ENCODE measurements around the gene RANBP17.

RANBP17 gene

DNA sequence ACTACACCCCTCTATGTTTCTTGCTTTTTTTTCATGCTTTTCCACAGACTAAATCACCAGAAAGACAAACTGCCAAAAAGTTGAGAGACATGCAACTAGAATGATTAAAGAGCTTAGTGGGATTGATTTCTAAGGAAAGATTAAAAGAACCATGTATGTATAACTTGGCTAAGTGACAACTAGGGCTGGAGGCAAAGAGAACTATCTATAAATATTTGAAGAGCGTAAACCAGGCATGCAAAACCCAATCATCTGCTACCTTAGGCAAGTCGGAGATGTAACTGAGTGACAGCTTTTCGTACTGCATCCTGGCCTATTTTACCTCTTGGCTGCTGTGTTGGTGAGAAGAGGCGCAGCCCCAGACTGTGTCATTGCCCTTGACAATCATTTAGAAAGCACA is 326.2 kb downstream of the RANBP17 start:
- DNase-seq (ENCODE audit: insufficient read length, low spot score) (no peak), FAIRE-seq (no peak)
- TF ChIP-seq, protein P1, sequence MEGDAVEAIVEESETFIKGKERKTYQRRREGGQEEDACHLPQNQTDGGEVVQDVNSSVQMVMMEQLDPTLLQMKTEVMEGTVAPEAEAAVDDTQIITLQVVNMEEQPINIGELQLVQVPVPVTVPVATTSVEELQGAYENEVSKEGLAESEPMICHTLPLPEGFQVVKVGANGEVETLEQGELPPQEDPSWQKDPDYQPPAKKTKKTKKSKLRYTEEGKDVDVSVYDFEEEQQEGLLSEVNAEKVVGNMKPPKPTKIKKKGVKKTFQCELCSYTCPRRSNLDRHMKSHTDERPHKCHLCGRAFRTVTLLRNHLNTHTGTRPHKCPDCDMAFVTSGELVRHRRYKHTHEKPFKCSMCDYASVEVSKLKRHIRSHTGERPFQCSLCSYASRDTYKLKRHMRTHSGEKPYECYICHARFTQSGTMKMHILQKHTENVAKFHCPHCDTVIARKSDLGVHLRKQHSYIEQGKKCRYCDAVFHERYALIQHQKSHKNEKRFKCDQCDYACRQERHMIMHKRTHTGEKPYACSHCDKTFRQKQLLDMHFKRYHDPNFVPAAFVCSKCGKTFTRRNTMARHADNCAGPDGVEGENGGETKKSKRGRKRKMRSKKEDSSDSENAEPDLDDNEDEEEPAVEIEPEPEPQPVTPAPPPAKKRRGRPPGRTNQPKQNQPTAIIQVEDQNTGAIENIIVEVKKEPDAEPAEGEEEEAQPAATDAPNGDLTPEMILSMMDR (IDR thresholded peaks at IDR 0.05; ENCODE audit: insufficient read depth, missing control alignments): no peak

DNA sequence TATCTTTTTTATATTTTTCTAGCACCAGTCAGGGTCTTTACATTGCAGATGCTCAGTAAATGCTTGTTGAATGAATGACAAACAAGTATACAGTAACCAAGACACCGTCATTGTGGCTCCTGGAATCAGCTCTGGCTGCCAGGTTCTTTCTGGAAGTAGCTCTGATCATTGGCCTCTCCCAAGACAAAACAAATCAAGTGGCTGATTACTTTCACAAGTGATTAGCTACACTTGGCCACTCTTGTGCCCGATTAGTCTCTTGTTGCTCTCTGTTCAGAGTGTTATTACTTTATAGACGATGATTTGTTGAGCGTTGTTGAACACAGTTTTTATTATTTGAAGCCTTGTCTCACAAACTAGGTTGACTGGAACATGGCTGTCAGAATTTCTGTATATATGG is 327.6 kb downstream of the RANBP17 start:
- no peak for FAIRE-seq
- TF ChIP-seq, protein P1 (IDR thresholded peaks at IDR 0.05; ENCODE audit: insufficient read depth, missing control alignments): no peak

DNA sequence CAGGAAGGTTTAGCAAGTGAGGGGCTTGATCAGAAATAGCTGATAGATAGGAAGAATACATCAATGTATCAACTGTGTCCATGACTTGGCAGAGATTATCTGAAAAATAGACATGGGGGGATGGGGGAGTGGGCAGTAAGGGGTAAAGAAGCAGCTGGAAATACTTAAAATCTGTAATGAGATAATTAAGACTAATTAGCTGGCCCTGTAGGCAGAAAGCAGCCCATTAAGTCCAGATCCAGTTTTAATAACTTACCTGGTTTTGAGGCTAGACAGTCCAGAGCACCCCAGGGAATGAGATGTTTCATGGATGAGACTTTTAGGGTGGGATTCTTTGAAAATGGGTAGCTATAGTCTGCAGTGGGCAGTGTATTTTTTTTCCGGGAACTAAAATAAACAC is 330.3 kb downstream of the RANBP17 start:
- TF ChIP-seq, protein P1 (IDR thresholded peaks at IDR 0.05; ENCODE audit: insufficient read depth, missing control alignments): no peak
- no peak for FAIRE-seq
- no peak for DNase-seq (ENCODE audit: insufficient read length, low spot score)

More for the DNA sequence above, 327.6 kb downstream of the RANBP17 start:
- no peak for DNase-seq (ENCODE audit: insufficient read length, low spot score)

DNA sequence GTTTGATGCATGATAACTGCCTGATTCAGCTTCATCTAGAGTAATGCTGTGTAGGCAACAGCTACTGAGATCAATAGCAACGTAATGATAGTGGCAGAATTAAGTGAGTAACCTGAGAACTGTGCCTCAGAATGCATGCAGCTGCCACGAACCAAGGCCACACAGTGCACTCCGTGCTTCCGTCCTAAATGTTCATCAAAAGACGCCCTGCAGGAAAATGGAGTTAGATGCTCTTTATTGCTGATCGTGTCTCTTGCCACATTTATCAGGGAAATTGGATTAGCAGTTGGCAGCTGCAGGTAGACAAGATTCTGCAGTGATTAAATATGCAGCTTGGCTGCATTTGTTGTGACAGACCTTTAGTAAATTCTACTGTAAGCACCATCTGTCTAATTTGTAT is 339.5 kb downstream of the RANBP17 start:
- TF ChIP-seq, protein P1 (IDR thresholded peaks at IDR 0.05; ENCODE audit: insufficient read depth, missing control alignments): no peak
- peak; percentile 48 for FAIRE-seq
- no peak for DNase-seq (ENCODE audit: insufficient read length, low spot score)

DNA sequence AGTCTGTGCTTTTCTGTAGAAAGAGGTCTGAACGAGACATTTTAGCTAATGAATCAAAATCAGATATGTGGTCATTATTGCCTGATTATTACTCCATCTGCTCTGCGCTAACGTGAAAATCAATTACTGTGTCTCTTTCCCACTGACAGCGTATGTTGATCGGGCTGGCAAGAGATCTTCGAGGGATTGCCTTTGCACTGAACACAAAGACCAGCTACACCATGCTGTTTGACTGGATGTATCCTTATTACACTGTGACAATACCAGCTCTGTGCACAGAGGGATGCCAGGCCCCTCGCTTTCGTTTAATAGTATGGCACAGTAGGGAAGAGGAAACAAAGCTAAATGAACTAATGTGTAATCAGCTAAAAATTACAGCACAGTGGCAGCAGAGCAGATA is 343.6 kb downstream of the RANBP17 start:
- no peak for FAIRE-seq
- DNase-seq (ENCODE audit: insufficient read length, low spot score): no peak
- TF ChIP-seq, protein P1 (IDR thresholded peaks at IDR 0.05; ENCODE audit: insufficient read depth, missing control alignments): no peak

DNA sequence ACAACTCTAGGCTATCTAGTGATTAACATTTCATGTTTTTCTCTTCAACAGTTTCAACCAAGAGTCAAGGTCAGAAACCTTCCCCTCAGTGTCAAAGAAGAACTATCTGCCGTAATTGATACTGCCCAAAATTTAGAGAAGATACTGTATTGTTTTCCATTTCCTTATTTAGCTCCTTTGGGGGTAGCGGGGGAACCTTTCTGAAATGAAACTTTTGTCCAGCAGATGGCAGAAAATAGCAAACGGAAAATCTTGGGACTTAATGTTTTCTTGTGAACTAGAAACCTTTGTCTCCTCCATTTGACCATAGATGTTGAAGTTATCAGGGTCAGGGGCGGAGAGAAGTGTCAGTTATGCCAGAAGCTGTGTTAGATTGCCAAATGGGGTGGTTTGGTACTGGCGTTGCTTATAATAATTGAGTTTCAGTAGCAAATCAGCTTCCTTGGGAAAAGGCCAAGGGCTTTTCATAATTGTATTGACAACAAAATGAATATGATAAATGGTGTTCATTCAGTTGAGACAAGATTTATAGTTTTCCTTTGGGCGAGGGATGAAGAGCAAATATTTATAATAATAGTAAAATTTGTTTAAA is 345.5 kb downstream of the RANBP17 start:
- TF ChIP-seq, protein P1 (IDR thresholded peaks at IDR 0.05; ENCODE audit: insufficient read depth, missing control alignments): peak; percentile 66
- FAIRE-seq: no peak
- DNase-seq (ENCODE audit: insufficient read length, low spot score): no peak

DNA sequence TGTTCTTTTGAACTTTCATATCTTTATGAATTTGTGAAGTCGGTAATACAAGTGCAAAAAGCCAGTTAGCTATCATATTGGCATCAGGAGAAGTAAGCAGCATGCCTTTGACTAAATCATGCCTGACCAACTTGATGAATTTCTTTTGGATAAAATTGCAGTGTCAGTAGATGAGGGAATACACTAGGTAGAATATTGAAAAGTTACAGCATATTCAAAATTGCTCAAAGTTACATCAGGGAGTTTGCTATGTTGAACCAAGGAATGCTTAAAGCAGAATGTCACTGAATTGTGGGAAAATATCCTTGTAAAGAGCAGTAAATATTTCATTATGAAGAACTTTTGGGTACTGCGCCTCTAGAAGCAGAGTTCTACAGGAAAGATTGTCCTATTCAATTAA is 360.1 kb downstream of the RANBP17 start:
- TF ChIP-seq, protein P1 (IDR thresholded peaks at IDR 0.05; ENCODE audit: insufficient read depth, missing control alignments): no peak
- no peak for FAIRE-seq

More for the DNA sequence above, 360.1 kb downstream of the RANBP17 start:
- no peak for DNase-seq (ENCODE audit: insufficient read length, low spot score)
